GM19043 (cell line): ENCODE data around the gene HECA.
"Not testable (repeated sequence)": the region's sequence is repeated elsewhere in the genome, so short reads cannot be mapped to it uniquely, and the experiment has no call there.

Experiments
- ATAC-seq: cut with Tn5 transposase; IDR thresholded peaks from one replicate; pipeline ENCODE4 v1.9.1; 2021; ENCODE audit warnings: low read depth; ENCODE audit not compliant: unreplicated experiment

HECA gene, protein sequence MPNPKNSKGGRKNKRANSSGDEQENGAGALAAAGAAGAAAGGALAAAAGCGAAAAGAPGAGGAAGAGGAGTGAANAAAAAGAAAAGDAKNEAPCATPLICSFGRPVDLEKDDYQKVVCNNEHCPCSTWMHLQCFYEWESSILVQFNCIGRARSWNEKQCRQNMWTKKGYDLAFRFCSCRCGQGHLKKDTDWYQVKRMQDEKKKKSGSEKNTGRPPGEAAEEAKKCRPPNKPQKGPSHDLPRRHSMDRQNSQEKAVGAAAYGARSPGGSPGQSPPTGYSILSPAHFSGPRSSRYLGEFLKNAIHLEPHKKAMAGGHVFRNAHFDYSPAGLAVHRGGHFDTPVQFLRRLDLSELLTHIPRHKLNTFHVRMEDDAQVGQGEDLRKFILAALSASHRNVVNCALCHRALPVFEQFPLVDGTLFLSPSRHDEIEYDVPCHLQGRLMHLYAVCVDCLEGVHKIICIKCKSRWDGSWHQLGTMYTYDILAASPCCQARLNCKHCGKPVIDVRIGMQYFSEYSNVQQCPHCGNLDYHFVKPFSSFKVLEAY

GRCh38 chr6:139134817-139135577 is at the start of gene HECA:
Gene HECA, plus strand, starts transcription at chr6:139135080. Its CDS starts 317 bp downstream, at chr6:139135397.
- peak; percentile 85 for ATAC-seq

DNA sequence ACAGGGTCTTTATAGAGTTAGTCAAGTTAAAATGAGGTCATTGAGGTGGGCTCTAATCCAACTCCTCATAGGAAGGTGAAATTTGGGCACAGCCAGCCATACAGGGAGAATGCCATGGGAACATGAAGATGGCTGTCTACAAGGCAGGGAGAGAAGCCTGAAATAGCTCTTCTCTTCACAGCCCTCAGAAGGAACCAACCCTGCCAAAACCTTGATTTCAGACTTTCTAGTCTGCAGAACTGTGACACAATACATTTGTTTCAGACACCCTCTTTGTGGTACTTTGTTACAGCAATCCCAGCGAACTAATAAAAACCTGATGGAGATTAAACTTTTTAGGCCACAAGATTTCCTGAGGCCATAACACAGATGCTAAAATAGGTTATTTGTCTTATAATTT is 43.1 kb upstream of the HECA start:
- ATAC-seq, result no peak

- ATAC-seq, result peak; percentile 83
These were observed 34.9 kb upstream of the HECA start for GRCh38 chr6:139099984-139100383.

- no peak for ATAC-seq
These were observed 27.8 kb upstream of the HECA start for GRCh38 chr6:139107051-139107450.

DNA sequence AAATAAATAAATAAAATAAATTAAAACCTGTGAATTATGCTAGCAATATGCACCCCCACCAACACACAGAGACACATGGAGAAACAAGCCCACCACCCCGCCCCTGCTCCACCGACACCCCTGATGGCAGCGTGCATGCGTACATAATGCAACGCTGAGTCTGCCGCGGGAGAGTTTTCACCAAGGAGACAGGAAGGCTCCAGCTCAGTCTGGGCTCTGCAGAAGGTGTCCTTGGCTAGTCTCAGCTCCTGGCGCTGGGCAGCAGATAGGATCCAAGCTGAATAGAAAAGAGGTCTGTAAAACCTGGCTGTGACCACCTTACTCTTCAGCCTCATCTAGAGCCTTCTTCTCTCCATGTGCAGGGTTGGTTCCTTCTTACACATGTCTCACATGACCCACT is 26.5 kb upstream of the HECA start:
- no peak for ATAC-seq

- no peak for ATAC-seq
These were observed 25.3 kb upstream of the HECA start for GRCh38 chr6:139109558-139109957.

- ATAC-seq, result no peak
These were observed 22.7 kb upstream of the HECA start for GRCh38 chr6:139112146-139112545.

DNA sequence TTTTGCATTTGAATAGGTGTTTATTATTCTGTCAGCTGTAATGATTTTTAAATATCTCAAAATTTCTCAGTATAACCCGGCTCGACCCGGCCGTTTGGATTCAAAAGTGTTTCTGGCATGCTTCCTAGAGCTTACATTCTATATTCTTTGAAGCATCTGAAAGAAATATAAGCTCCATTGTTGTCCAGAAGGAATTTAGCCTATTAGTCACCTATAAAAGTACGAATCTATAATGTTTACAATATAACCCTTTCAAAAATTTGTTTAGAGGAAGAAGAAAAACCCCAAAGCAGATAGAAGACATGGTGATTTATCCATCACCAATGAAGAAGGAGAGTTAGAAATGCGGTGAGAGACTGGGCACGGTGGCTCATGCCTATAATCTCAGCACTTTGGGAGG is 22.3 kb upstream of the HECA start:
- ATAC-seq, result no peak

- ATAC-seq, result no peak
These were observed 20.1 kb upstream of the HECA start for GRCh38 chr6:139114746-139115145.

GRCh38 chr6:139115989-139116758 is 18.7 kb upstream of the HECA start:
- ATAC-seq, result no peak

DNA sequence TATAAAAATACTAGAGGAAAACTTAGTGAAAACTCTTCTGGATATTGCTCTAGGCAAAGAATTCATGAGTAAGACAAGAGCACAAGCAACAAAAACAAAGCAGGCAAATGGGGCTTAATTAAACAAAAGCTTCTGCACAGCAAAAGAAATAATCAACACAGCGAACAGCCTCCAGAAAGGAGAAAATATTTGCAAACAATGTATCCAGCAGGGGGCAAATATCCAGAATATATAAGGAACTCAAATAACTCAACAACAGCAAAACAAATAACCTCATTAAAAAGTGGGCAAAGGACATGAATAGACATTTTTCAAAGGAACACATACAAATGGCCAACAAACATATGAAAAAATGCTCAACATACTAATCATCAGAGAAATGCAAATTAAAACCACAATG is 17.1 kb upstream of the HECA start:
- no peak for ATAC-seq

DNA sequence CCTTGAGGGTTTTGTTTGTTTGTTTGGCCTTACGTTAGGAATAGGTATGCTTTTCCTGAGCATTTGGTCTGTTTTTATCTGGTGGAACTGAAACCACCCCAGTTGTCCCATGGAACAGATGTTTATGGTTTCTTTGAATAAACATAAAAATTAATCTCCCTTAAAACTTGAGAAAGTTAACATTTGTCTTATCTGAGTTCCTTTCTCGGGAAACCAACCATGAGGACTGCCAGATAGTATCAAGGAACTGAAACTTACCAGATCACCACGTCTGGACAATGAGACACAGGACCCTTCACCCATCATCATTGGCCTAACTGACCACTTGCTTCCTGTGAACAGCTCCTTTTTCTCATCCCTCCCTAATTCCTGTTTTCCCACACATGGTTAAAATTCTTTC is 15.3 kb upstream of the HECA start:
- no peak for ATAC-seq

DNA sequence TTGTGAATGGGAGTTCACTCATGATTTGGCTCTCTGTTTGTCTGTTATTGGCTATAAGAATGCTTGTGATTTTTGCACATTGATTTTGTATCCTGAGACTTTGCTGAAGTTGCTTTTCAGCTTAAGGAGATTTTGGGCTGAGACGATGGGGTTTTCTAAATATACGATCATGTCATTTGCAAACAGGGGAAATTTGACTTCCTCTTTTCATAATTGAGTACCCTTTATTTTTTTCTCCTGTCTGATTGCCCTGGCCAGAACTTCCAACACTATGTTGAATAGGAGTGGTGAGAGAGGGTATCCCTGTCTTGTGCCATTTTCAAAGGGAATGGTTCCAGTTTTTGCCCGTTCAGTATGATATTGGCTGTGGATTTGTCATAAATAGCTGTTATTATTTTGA is 12.1 kb upstream of the HECA start:
- ATAC-seq, result not testable (repeated sequence)

GRCh38 chr6:139124887-139125672 is 9.8 kb upstream of the HECA start:
- ATAC-seq, result peak; percentile 100

DNA sequence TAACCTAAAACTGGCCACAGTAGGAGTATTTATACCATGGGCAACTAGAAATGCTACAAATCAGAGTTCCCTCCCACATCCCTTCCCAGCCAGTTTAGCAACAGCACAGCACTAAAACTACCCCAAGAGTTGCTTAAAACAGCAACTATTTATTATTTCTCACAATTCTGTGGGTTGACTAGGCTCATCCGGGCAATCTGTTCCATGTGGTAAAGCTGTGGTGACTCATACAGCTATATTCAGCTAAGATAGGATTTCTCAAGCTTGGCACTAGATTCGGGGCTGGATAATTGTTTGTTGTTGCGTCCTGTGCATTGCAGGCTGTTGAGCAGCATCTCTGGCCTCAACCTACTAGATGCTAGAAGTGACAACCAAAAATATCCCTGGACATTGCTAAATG is 8.6 kb upstream of the HECA start:
- no peak for ATAC-seq

GRCh38 chr6:139126931-139127330 is 7.9 kb upstream of the HECA start:
- no peak for ATAC-seq

DNA sequence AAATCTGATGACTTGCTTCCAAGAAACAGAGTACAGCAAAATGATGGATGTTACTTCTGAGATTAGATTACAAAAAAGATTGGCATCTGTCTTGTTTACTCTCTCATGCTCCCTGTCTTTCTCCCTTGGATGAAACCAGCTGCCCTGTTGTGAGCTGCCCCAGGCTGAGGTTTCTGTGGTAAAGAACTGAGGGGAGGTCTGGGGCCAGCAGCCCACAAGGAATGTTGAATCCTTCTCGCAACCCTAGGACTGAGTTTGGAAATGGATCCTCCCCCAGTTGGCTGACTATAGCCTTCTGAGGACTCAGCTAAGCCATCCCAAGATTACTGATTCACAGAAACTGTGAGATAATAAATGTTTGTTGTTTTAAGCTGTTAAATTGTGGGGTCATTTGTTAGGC is 5.6 kb upstream of the HECA start:
- no peak for ATAC-seq

GRCh38 chr6:139131736-139132280 is 3.1 kb upstream of the HECA start:
- ATAC-seq, result no peak

- no peak for ATAC-seq
These were observed 1.4 kb upstream of the HECA start for GRCh38 chr6:139133262-139134063.
